Fibroblast of skin of back (primary cell): Measurements from ENCODE around the gene SLIT2. TPM values are rescaled to one million over a fixed set of nuclear protein-coding genes. Genes with fewer than 3 reads are reported as not detected.

Experiments
- DNase-seq: peaks from one replicate; pipeline ENCODE4 v3.0.0-alpha.2; 2013
- polyA plus RNA-seq, 2 experiments: library from polyadenylated mRNA; unstranded; fragments of 120-200 nt; gene quantifications; one replicate each; pipeline ENCODE4 v1.2.1, GENCODE V29; 2013; ENCODE audit not compliant: insufficient read length in 2 of 2

The SLIT2 gene
- polyA plus RNA-seq (2013, experiment 1 of 2; ENCODE audit: insufficient read length): 32.0 TPM
- 23.7 TPM for polyA plus RNA-seq (2013, experiment 2 of 2; ENCODE audit: insufficient read length)

- DNase-seq: peak; percentile 82
Observed at GRCh38 chr4:20251796-20252655, at the start of gene SLIT2. TSS of gene SLIT2 (plus strand) at chr4:20251905. CDS start at chr4:20253816, 1,911 bp downstream.

GRCh38 chr4:20203508-20203907, 48.2 kb upstream of the SLIT2 start:
- DNase-seq: peak; percentile 95

GRCh38 chr4:20217521-20217920, 34.2 kb upstream of the SLIT2 start:
- DNase-seq: no peak

GRCh38 chr4:20217951-20218350, 33.8 kb upstream of the SLIT2 start:
- DNase-seq: no peak

GRCh38 chr4:20219521-20219920, 32.2 kb upstream of the SLIT2 start:
- peak; percentile 61 for DNase-seq

GRCh38 chr4:20237894-20238537, 13.7 kb upstream of the SLIT2 start:
- DNase-seq: no peak

GRCh38 chr4:20248155-20248558, 3.5 kb upstream of the SLIT2 start:
- DNase-seq: peak; percentile 87

GRCh38 chr4:20249333-20249732, 2.4 kb upstream of the SLIT2 start:
- DNase-seq: peak; percentile 64

- DNase-seq: no peak
Observed at GRCh38 chr4:20251031-20251795, 492 bp upstream of the SLIT2 start.

GRCh38 chr4:20252656-20253282, 1.1 kb downstream of the SLIT2 start:
- DNase-seq: peak; percentile 49

GRCh38 chr4:20253283-20253734, 1.6 kb downstream of the SLIT2 start:
- DNase-seq: no peak

GRCh38 chr4:20253735-20254409, 2.2 kb downstream of the SLIT2 start:
- peak; percentile 48 for DNase-seq

GRCh38 chr4:20254511-20255250, 3.0 kb downstream of the SLIT2 start:
- peak; percentile 55 for DNase-seq

GRCh38 chr4:20255251-20255586, 3.5 kb downstream of the SLIT2 start:
- DNase-seq: no peak

- DNase-seq: no peak
Observed at GRCh38 chr4:20255823-20256222, 4.1 kb downstream of the SLIT2 start.

GRCh38 chr4:20256381-20256881, 4.7 kb downstream of the SLIT2 start:
- DNase-seq: peak; percentile 29

- no peak for DNase-seq
Observed at GRCh38 chr4:20259707-20260106, 8.0 kb downstream of the SLIT2 start.

- DNase-seq: no peak
Observed at GRCh38 chr4:20260821-20261220, 9.1 kb downstream of the SLIT2 start.

- no peak for DNase-seq
Observed at GRCh38 chr4:20262221-20262620, 10.5 kb downstream of the SLIT2 start.

- no peak for DNase-seq
Observed at GRCh38 chr4:20264688-20265087, 13.0 kb downstream of the SLIT2 start.

GRCh38 chr4:20265726-20266125, 14.0 kb downstream of the SLIT2 start:
- no peak for DNase-seq
